Globus pallidus (tissue), 1 donor: ENCODE data around the gene MLLT10.

Experiments used
- DNase-seq: peaks from one replicate; pipeline ENCODE4 v3.0.0-alpha.2; 2015; ENCODE audit warnings: low spot score

Gene MLLT10

GRCh38 chr10:21516242-21517131 is 17.5 kb upstream of the MLLT10 start:
- DNase-seq = peak; percentile 66

- DNase-seq = peak; percentile 59
Measured at GRCh38 chr10:21517134-21518031, 16.6 kb upstream of the MLLT10 start.

GRCh38 chr10:21518149-21518640 is 15.8 kb upstream of the MLLT10 start:
- no peak for DNase-seq

GRCh38 chr10:21518641-21519396 is 15.2 kb upstream of the MLLT10 start:
- DNase-seq = no peak

GRCh38 chr10:21519397-21519933 is 14.6 kb upstream of the MLLT10 start:
- DNase-seq = no peak

GRCh38 chr10:21519941-21520436 is 14.0 kb upstream of the MLLT10 start:
- peak; percentile 26 for DNase-seq

- DNase-seq = no peak
Measured at GRCh38 chr10:21520509-21520908, 13.5 kb upstream of the MLLT10 start.

- DNase-seq = no peak
Measured at GRCh38 chr10:21520949-21521348, 13.1 kb upstream of the MLLT10 start.

GRCh38 chr10:21521751-21522533 is 12.1 kb upstream of the MLLT10 start:
- no peak for DNase-seq

- DNase-seq = no peak
Measured at GRCh38 chr10:21522631-21523406, 11.2 kb upstream of the MLLT10 start.

- DNase-seq = peak; percentile 39
Measured at GRCh38 chr10:21523557-21524008, 10.4 kb upstream of the MLLT10 start.

- DNase-seq = no peak
Measured at GRCh38 chr10:21524131-21524525, 9.9 kb upstream of the MLLT10 start.

- DNase-seq = peak; percentile 68
Measured at GRCh38 chr10:21524526-21525366, 9.3 kb upstream of the MLLT10 start.

GRCh38 chr10:21525367-21526187 is 8.5 kb upstream of the MLLT10 start, which contains the start of gene SKIDA1:
TSS of gene SKIDA1 (minus strand) at chr10:21525682. CDS start at chr10:21517822, 7,860 bp downstream.
- peak; percentile 81 for DNase-seq

GRCh38 chr10:21526188-21526859 is 7.7 kb upstream of the MLLT10 start:
- DNase-seq = peak; percentile 79

- DNase-seq = peak; percentile 75
Measured at GRCh38 chr10:21526860-21527597, 7.0 kb upstream of the MLLT10 start.
